GM23338 (cell line): ENCODE results near the gene FEM1B. TPM values are rescaled to one million over a fixed set of nuclear protein-coding genes. Genes with fewer than 3 reads are reported as not detected.

Experiments used
- ATAC-seq: fragments of 200-7000 bp; cut with Tn5 transposase; 3 replicates; pipeline ENCODE4 v1.9.1; 2020
- DNase-seq: peaks from one replicate; pipeline ENCODE4 v3.0.0-alpha.2; 2015; ENCODE audit warnings: low spot score
- H2AFZ ChIP-seq: fragments of 200-600 bp; sonication (generic); 2 replicates; pipeline ENCODE4 v1.8.0; 2016; ENCODE audit warnings: antibody characterized with exemption, mild to moderate bottlenecking, moderate library complexity
- H3F3A ChIP-seq: fragments of 200-600 bp; sonication (generic); replicated peaks from 2 replicates; pipeline ENCODE4 v1.8.0; 2017; ENCODE audit warnings: antibody characterized with exemption, mixed run types, low read depth
- H3K27ac ChIP-seq: fragments of 200-600 bp; sonication (generic); 2 replicates; pipeline ENCODE4 v1.6.1; 2016; ENCODE audit warnings: low read depth
- H3K27me3 ChIP-seq: fragments of 200-600 bp; sonication (generic); 2 replicates; pipeline ENCODE4 v1.8.0; 2016; ENCODE audit warnings: mild to moderate bottlenecking, mixed run types, moderate library complexity; ENCODE audit not compliant: insufficient read depth
- H3K36me3 ChIP-seq: fragments of 200-600 bp; sonication (generic); 2 replicates; pipeline ENCODE4 v1.8.0; 2016; ENCODE audit warnings: mild to moderate bottlenecking; ENCODE audit not compliant: insufficient read depth
- H3K4me1 ChIP-seq: fragments of 200-600 bp; sonication (generic); 2 replicates; pipeline ENCODE4 v1.8.0; 2016; ENCODE audit warnings: mild to moderate bottlenecking, moderate library complexity; ENCODE audit not compliant: insufficient read depth
- H3K4me2 ChIP-seq: fragments of 200-600 bp; sonication (generic); 2 replicates; pipeline ENCODE4 v1.7.1; 2017; ENCODE audit warnings: mixed run types
- H3K4me3 ChIP-seq: fragments of 200-600 bp; sonication (generic); 2 replicates; pipeline ENCODE4 v1.6.1; 2016; ENCODE audit warnings: mixed run types
- H3K79me2 ChIP-seq: fragments of 200-600 bp; sonication (generic); replicated peaks from 2 replicates; pipeline ENCODE4 v1.8.0; 2017; ENCODE audit warnings: mild to moderate bottlenecking; ENCODE audit not compliant: insufficient read depth
- H3K9me2 ChIP-seq: fragments of 200-600 bp; sonication (generic); 2 replicates; pipeline ENCODE4 v1.8.0; 2017; ENCODE audit not compliant: insufficient read depth
- H4K20me1 ChIP-seq: fragments of 200-600 bp; sonication (generic); replicated peaks from 2 replicates; pipeline ENCODE4 v1.8.0; 2017; ENCODE audit warnings: mild to moderate bottlenecking; ENCODE audit not compliant: insufficient read depth
- H3K27ac Mint-ChIP-seq: 2 replicates; pipeline ENCODE4 v1.8.0; 2020; ENCODE audit warnings: inconsistent platforms, mild to moderate bottlenecking, moderate library complexity, mixed read lengths
- H3K27me3 Mint-ChIP-seq: 3 replicates; pipeline ENCODE4 v1.8.0; 2022; ENCODE audit warnings: low read depth, mild to moderate bottlenecking, moderate library complexity, mixed read lengths, inconsistent platforms; ENCODE audit not compliant: insufficient read depth, poor library complexity
- H3K36me3 Mint-ChIP-seq: 3 replicates; pipeline ENCODE4 v1.8.0; 2021; ENCODE audit warnings: low read depth, mild to moderate bottlenecking, inconsistent platforms, moderate library complexity, mixed read lengths
- H3K4me1 Mint-ChIP-seq: 3 replicates; pipeline ENCODE4 v1.8.0; 2020; ENCODE audit warnings: mild to moderate bottlenecking, inconsistent platforms, mixed read lengths
- H3K4me3 Mint-ChIP-seq: 3 replicates; pipeline ENCODE4 v1.8.0; 2021; ENCODE audit warnings: moderate library complexity, mild to moderate bottlenecking, inconsistent platforms, mixed read lengths
- H3K9me3 Mint-ChIP-seq: 3 replicates; pipeline ENCODE4 v1.8.0; 2020; ENCODE audit warnings: moderate library complexity, mild to moderate bottlenecking, inconsistent platforms, mixed read lengths
- CREB1 ChIP-seq: fragments of 250-450 bp; sonication (Bioruptor Pico); IDR thresholded peaks from 2 replicates; pipeline ENCODE4 v1.5.0; 2020; ENCODE audit warnings: low read depth, mild to moderate bottlenecking, moderate library complexity
- EZH2 ChIP-seq: fragments of 200-600 bp; sonication (generic); IDR thresholded peaks from one replicate; pipeline ENCODE4 v1.8.0; 2017; ENCODE audit warnings: antibody characterized with exemption, mild to moderate bottlenecking, low read depth; ENCODE audit not compliant: unreplicated experiment
- EZH2phosphoT487 ChIP-seq: fragments of 200-600 bp; sonication (generic); IDR thresholded peaks from one replicate; pipeline ENCODE4 v1.8.1; 2018; ENCODE audit warnings: antibody characterized with exemption; ENCODE audit not compliant: unreplicated experiment
- JUNB ChIP-seq: IDR thresholded peaks from one replicate; pipeline ENCODE4 v1.6.1; 2016; ENCODE audit warnings: antibody characterized with exemption; ENCODE audit not compliant: unreplicated experiment
- NANOG ChIP-seq: IDR thresholded peaks from 2 replicates; pipeline ENCODE4 v1.6.1; 2016; ENCODE audit warnings: antibody characterized with exemption, borderline replicate concordance
- POLR2AphosphoS5 ChIP-seq: IDR thresholded peaks from 2 replicates; pipeline ENCODE4 v1.6.1; 2016; ENCODE audit warnings: antibody characterized with exemption, low read depth
- STAT1 ChIP-seq: IDR thresholded peaks from one replicate; pipeline ENCODE4 v1.6.1; 2016; ENCODE audit warnings: antibody characterized with exemption; ENCODE audit not compliant: unreplicated experiment
- ZNF114 ChIP-seq: fragments of 250-450 bp; sonication (Bioruptor Pico); IDR thresholded peaks from 2 replicates; pipeline ENCODE4 v1.5.0; 2020; ENCODE audit warnings: mild to moderate bottlenecking, moderate library complexity
- ZNF331 ChIP-seq: fragments of 250-450 bp; sonication (Bioruptor Pico); IDR thresholded peaks from 2 replicates; pipeline ENCODE4 v1.5.0; 2020; ENCODE audit warnings: low read depth, mild to moderate bottlenecking, moderate library complexity
- polyA plus RNA-seq: library from polyadenylated mRNA; unstranded; fragments of >200 nt; fragmentation: Nextera tagmentation; extraction: Ambion mirVana; gene quantifications from 2 replicates; pipeline ENCODE4 v1.2.1, GENCODE V29; 2016
- total RNA-seq: library from RNA; depleted of rRNA; stranded (reverse); fragments of >200 nt; shearing (Covaris generic); gene quantifications from 2 replicates; pipeline ENCODE4 v1.2.3, GENCODE V29; 2014
- TF ChIP-seq, protein P1 (sequence below): fragments of 250-450 bp; sonication (Bioruptor Pico); IDR thresholded peaks from 2 replicates; pipeline ENCODE4 v1.5.0; 2020; ENCODE audit warnings: mild to moderate bottlenecking, moderate library complexity
- TF ChIP-seq, protein P2 (sequence below), 2 experiments: fragments of 200-600 bp in 1 of 2; sonication (generic) in 1 of 2; conservative IDR thresholded peaks; 2 replicates each; pipeline versions ENCODE4 v1.5.1 to v1.6.1; 2016 to 2017; ENCODE audit warnings: antibody characterized with exemption in 2 of 2, low read depth in 2 of 2, mild to moderate bottlenecking in 2 of 2, moderate library complexity in 1 of 2

Gene FEM1B
- total and polyA plus RNA-seq, 2 experiments from 2014 or later = 13.0 to 82.0 TPM

DNA sequence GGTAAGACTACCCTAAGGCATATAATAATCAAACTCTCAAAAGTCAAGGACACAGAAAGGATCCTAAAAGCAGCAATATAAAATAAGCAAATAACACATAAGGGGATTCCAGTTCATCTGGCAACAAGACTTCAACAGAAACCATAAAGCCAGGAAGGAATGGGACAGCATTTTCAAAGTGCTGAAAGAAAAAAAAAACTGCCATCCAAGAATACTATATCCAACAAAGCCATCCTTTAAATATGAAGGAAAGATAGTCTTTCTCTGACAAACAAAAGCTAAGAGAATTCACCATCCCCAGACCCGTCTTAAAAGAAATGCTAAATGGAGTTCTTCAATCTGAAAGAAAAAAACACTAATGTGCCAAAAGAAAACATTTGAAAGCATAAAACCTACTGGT is 33.3 kb upstream of the FEM1B start:
- Histone ChIP-seq H3K4me2 (no peak overlapping the region), H3F3A (no peaks in the 10 kb centered on the region), H3K36me3 (0 out of 2 replicates have a peak, but pooled peaks cover 4% of the 10 kb centered on the region), H3K79me2 (no peaks in the 10 kb centered on the region), H4K20me1 (no peaks in the 10 kb centered on the region), H3K4me1 (no peaks in the 10 kb centered on the region), H3K9me2 (no peaks in the 10 kb centered on the region), H3K27ac (no peak overlapping the region), H3K4me3 (no peak overlapping the region), H3K27me3 (no peaks in the 10 kb centered on the region), H2AFZ (no peak overlapping the region)
- no peaks in the 10 kb centered on the region for H3K27me3 Mint-ChIP-seq
- no peak for DNase-seq
- H3K36me3 Mint-ChIP-seq = peaks cover 12% of the 10 kb centered on the region; the same call in 2 of the 3 replicates
- peaks cover 23% of the 10 kb centered on the region; the same call in 2 of the 3 replicates for H3K9me3 Mint-ChIP-seq
- no peak for TF ChIP-seq CREB1 (CRISPR knock-in tag)
- H3K4me3 Mint-ChIP-seq = no peak overlapping the region
- H3K27ac Mint-ChIP-seq = no peak overlapping the region
- no peak for ATAC-seq
- H3K4me1 Mint-ChIP-seq = peaks cover 9% of the 10 kb centered on the region; the same call in 2 of the 3 replicates

DNA sequence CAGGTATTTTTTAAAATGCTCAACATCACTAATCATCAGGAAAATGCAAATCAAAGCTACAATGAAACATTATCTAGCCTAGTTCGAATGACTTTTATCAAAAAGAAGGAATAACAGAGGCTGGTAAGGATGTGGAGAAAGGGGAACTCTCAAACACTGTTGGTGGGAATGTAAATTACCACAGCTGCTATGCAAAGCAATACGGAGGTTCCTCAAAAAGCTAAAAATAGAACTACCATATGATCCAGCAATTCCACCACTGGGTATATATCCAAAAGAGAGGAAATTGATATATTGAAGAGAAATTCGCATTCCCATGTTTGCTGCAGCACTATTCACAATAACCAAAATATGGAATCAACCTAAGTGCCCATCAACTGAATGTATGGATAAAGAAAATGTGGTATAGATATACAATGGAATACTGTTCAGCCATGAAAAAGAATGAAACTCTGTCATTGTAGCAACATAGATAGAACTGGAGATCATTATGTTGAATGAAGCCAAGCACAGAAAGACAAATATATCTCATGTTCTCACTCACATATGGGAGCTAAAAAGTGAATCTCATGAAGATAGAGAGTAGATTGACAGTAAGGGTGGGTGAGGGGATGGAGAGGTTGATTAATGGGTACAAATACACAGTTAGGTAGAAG is 28.4 kb upstream of the FEM1B start:
- Mint-ChIP-seq H3K27me3 (no peaks in the 10 kb centered on the region), H3K36me3 (peaks cover 12% of the 10 kb centered on the region; the same call in 2 of the 3 replicates), H3K4me3 (no peak overlapping the region), H3K4me1 (peaks cover 3% of the 10 kb centered on the region; the same call in 1 of the 3 replicates), H3K27ac (no peak overlapping the region), H3K9me3 (peaks cover 12% of the 10 kb centered on the region; the same call in 2 of the 3 replicates)
- Histone ChIP-seq H3K4me2 (no peak overlapping the region), H3K4me3 (no peak overlapping the region), H3K9me2 (no peaks in the 10 kb centered on the region), H3K79me2 (no peaks in the 10 kb centered on the region), H3K36me3 (0 out of 2 replicates have a peak, but pooled peaks cover 3% of the 10 kb centered on the region), H4K20me1 (no peaks in the 10 kb centered on the region), H3K27ac (no peak overlapping the region), H3K27me3 (no peaks in the 10 kb centered on the region), H2AFZ (no peak overlapping the region), H3K4me1 (no peaks in the 10 kb centered on the region), H3F3A (no peaks in the 10 kb centered on the region)
- no peak for ATAC-seq
- DNase-seq = no peak
- TF ChIP-seq EZH2phosphoT487 (no peak), POLR2AphosphoS5 (no peak), STAT1 (no peak), CREB1 (CRISPR knock-in tag) (no peak), NANOG (no peak), EZH2 (no peak), ZNF331 (no peak), ZNF114 (CRISPR knock-in tag) (no peak), JUNB (no peak)
- TF ChIP-seq, protein P1, sequence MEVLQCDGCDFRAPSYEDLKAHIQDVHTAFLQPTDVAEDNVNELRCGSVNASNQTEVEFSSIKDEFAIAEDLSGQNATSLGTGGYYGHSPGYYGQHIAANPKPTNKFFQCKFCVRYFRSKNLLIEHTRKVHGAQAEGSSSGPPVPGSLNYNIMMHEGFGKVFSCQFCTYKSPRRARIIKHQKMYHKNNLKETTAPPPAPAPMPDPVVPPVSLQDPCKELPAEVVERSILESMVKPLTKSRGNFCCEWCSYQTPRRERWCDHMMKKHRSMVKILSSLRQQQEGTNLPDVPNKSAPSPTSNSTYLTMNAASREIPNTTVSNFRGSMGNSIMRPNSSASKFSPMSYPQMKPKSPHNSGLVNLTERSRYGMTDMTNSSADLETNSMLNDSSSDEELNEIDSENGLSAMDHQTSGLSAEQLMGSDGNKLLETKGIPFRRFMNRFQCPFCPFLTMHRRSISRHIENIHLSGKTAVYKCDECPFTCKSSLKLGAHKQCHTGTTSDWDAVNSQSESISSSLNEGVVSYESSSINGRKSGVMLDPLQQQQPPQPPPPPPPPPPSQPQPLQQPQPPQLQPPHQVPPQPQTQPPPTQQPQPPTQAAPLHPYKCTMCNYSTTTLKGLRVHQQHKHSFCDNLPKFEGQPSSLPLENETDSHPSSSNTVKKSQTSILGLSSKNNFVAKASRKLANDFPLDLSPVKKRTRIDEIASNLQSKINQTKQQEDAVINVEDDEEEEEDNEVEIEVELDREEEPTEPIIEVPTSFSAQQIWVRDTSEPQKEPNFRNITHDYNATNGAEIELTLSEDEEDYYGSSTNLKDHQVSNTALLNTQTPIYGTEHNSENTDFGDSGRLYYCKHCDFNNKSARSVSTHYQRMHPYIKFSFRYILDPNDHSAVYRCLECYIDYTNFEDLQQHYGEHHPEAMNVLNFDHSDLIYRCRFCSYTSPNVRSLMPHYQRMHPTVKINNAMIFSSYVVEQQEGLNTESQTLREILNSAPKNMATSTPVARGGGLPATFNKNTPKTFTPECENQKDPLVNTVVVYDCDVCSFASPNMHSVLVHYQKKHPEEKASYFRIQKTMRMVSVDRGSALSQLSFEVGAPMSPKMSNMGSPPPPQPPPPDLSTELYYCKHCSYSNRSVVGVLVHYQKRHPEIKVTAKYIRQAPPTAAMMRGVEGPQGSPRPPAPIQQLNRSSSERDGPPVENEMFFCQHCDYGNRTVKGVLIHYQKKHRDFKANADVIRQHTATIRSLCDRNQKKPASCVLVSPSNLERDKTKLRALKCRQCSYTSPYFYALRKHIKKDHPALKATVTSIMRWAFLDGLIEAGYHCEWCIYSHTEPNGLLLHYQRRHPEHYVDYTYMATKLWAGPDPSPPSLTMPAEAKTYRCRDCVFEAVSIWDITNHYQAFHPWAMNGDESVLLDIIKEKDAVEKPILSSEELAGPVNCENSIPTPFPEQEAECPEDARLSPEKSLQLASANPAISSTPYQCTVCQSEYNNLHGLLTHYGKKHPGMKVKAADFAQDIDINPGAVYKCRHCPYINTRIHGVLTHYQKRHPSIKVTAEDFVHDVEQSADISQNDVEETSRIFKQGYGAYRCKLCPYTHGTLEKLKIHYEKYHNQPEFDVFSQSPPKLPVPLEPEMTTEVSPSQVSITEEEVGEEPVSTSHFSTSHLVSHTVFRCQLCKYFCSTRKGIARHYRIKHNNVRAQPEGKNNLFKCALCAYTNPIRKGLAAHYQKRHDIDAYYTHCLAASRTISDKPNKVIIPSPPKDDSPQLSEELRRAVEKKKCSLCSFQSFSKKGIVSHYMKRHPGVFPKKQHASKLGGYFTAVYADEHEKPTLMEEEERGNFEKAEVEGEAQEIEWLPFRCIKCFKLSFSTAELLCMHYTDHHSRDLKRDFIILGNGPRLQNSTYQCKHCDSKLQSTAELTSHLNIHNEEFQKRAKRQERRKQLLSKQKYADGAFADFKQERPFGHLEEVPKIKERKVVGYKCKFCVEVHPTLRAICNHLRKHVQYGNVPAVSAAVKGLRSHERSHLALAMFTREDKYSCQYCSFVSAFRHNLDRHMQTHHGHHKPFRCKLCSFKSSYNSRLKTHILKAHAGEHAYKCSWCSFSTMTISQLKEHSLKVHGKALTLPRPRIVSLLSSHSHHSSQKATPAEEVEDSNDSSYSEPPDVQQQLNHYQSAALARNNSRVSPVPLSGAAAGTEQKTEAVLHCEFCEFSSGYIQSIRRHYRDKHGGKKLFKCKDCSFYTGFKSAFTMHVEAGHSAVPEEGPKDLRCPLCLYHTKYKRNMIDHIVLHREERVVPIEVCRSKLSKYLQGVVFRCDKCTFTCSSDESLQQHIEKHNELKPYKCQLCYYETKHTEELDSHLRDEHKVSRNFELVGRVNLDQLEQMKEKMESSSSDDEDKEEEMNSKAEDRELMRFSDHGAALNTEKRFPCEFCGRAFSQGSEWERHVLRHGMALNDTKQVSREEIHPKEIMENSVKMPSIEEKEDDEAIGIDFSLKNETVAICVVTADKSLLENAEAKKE (CRISPR knock-in tag) = no peak
- TF ChIP-seq, protein P2, sequence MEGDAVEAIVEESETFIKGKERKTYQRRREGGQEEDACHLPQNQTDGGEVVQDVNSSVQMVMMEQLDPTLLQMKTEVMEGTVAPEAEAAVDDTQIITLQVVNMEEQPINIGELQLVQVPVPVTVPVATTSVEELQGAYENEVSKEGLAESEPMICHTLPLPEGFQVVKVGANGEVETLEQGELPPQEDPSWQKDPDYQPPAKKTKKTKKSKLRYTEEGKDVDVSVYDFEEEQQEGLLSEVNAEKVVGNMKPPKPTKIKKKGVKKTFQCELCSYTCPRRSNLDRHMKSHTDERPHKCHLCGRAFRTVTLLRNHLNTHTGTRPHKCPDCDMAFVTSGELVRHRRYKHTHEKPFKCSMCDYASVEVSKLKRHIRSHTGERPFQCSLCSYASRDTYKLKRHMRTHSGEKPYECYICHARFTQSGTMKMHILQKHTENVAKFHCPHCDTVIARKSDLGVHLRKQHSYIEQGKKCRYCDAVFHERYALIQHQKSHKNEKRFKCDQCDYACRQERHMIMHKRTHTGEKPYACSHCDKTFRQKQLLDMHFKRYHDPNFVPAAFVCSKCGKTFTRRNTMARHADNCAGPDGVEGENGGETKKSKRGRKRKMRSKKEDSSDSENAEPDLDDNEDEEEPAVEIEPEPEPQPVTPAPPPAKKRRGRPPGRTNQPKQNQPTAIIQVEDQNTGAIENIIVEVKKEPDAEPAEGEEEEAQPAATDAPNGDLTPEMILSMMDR (conservative IDR thresholded peaks at IDR 0.05; ENCODE audit: low read depth in 2 of 2) = no peak
